Neuronal stem cell (in vitro differentiated cells): ENCODE data around the gene MTG2.

Experiments
- DNase-seq: peaks from one replicate; pipeline ENCODE4 v3.0.0-alpha.2; 2013; ENCODE audit warnings: low spot score
- H2AFZ ChIP-seq: one replicate; pipeline ENCODE4 v1.6.1; 2013; ENCODE audit warnings: mild to moderate bottlenecking, low read length, inconsistent platforms
- H2AK5ac ChIP-seq: 2 replicates; pipeline ENCODE4 v1.6.1; 2013; ENCODE audit warnings: low read depth, mild to moderate bottlenecking, inconsistent platforms, low read length, moderate library complexity, mixed read lengths
- H2BK120ac ChIP-seq: 2 replicates; pipeline ENCODE4 v1.6.1; 2013; ENCODE audit warnings: low read depth, mild to moderate bottlenecking, inconsistent platforms, low read length, moderate library complexity, mixed read lengths
- H2BK12ac ChIP-seq: one replicate; pipeline ENCODE4 v1.6.1; 2013; ENCODE audit warnings: low read length, inconsistent platforms
- H2BK15ac ChIP-seq: 2 replicates; pipeline ENCODE4 v1.6.1; 2013; ENCODE audit warnings: mild to moderate bottlenecking, low read length, inconsistent platforms, mixed read lengths
- H2BK5ac ChIP-seq: one replicate; pipeline ENCODE4 v1.6.1; 2013; ENCODE audit warnings: inconsistent platforms, mild to moderate bottlenecking, low read length, moderate library complexity
- H3K14ac ChIP-seq: one replicate; pipeline ENCODE4 v1.6.1; 2013; ENCODE audit warnings: low read length, inconsistent platforms
- H3K18ac ChIP-seq: 2 replicates; pipeline ENCODE4 v1.6.1; 2013; ENCODE audit warnings: low read length, inconsistent platforms
- H3K23ac ChIP-seq: 2 replicates; pipeline ENCODE4 v1.6.1; 2013; ENCODE audit warnings: low read depth, mild to moderate bottlenecking, mixed read lengths, low read length, inconsistent platforms; ENCODE audit not compliant: poor library complexity
- H3K27ac ChIP-seq: replicated peaks from 3 replicates; pipeline ENCODE4 v1.5.1; 2013; ENCODE audit warnings: low read length, inconsistent platforms
- H3K27me3 ChIP-seq, 3 experiments: 2 replicates each; pipeline ENCODE4 v1.6.1; 2013; ENCODE audit warnings: low read length in 3 of 3, mild to moderate bottlenecking in 2 of 3, inconsistent platforms in 1 of 3, low read depth in 1 of 3, mixed read lengths in 1 of 3, moderate library complexity in 1 of 3; ENCODE audit not compliant: control insufficient read depth in 3 of 3, insufficient read depth in 3 of 3
- H3K36me3 ChIP-seq, 2 donors: replicated peaks in 1 of 2; 2 replicates each; pipeline ENCODE4 v1.6.1; 2013; ENCODE audit warnings: low read length in 2 of 2; ENCODE audit not compliant: control insufficient read depth in 2 of 2, insufficient read depth in 2 of 2
- H3K4ac ChIP-seq: 2 replicates; pipeline ENCODE4 v1.6.1; 2013; ENCODE audit warnings: inconsistent platforms, mild to moderate bottlenecking, low read length, moderate library complexity
- H3K4me1 ChIP-seq, 2 donors: 1 replicate in 1 of 2; 2 replicates in 1 of 2; pipeline ENCODE4 v1.6.1; 2013; ENCODE audit warnings: low read length in 2 of 2, low read depth in 1 of 2; ENCODE audit not compliant: control insufficient read depth in 2 of 2, insufficient read depth in 1 of 2
- H3K4me2 ChIP-seq: one replicate; pipeline ENCODE4 v1.6.1; 2013; ENCODE audit warnings: mild to moderate bottlenecking, low read length, inconsistent platforms; ENCODE audit not compliant: insufficient read depth, poor library complexity, severe bottlenecking
- H3K4me3 ChIP-seq, 2 donors: 2 replicates each; pipeline ENCODE4 v1.5.1; 2013; ENCODE audit warnings: low read length in 2 of 2, mild to moderate bottlenecking in 2 of 2, inconsistent platforms in 1 of 2, moderate library complexity in 1 of 2
- H3K79me1 ChIP-seq: one replicate; pipeline ENCODE4 v1.6.1; 2013; ENCODE audit warnings: low read depth, mild to moderate bottlenecking, inconsistent platforms, low read length, moderate library complexity
- H3K9ac ChIP-seq: one replicate; pipeline ENCODE4 v1.6.1; 2013; ENCODE audit warnings: mild to moderate bottlenecking, low read depth, low read length, inconsistent platforms; ENCODE audit not compliant: poor library complexity
- H3K9me3 ChIP-seq, 2 donors: replicated peaks in 1 of 2; 2 replicates each; pipeline versions ENCODE3 to v1.6.1; 2013; ENCODE audit warnings: low read length in 2 of 2, mild to moderate bottlenecking in 2 of 2, inconsistent platforms in 1 of 2, low read depth in 1 of 2, mixed read lengths in 1 of 2, moderate library complexity in 1 of 2; ENCODE audit not compliant: control insufficient read depth in 2 of 2, insufficient read depth in 1 of 2
- H4K8ac ChIP-seq: one replicate; pipeline ENCODE4 v1.6.1; 2013; ENCODE audit warnings: low read depth, mild to moderate bottlenecking, inconsistent platforms, low read length, moderate library complexity
- H4K91ac ChIP-seq: one replicate; pipeline ENCODE4 v1.6.1; 2013; ENCODE audit warnings: low read length, low read depth, mild to moderate bottlenecking, inconsistent platforms; ENCODE audit not compliant: poor library complexity
- WGBS, 2 donors: extraction: QIAGEN DNeasy Blood & Tissue Kit; methylation state at CpG; one replicate each; pipeline ENCODE4 v1.1.7; 2013; ENCODE audit warnings: missing lambda C conversion rate in 2 of 2, mixed read lengths in 1 of 2; ENCODE audit not compliant: insufficient read length in 2 of 2, insufficient replicate concordance in 1 of 2; ENCODE audit errors: extremely low coverage in 2 of 2; 5-methylcytosine and 5-hydroxymethylcytosine counted together

Gene MTG2

GRCh38 chr20:62193079-62194025, 10.5 kb downstream of the MTG2 start:
- H3K23ac ChIP-seq: no peak overlapping the region
- no peak overlapping the region for H2BK5ac ChIP-seq
- H3K79me1 ChIP-seq: peaks cover 10% of the 10 kb centered on the region
- H4K8ac ChIP-seq: no peak overlapping the region
- no peak overlapping the region for H4K91ac ChIP-seq
- H3K27ac ChIP-seq: no peak overlapping the region
- H3K4me1 ChIP-seq: no peaks in the 10 kb centered on the region
- WGBS, 2 donors: no CpG with 5 or more reads among the region's 29 CpGs
- DNase-seq: no peak
- peaks cover 18 to 62% of the 10 kb centered on the region in 2 donors for H3K36me3 ChIP-seq
- H3K9me3 ChIP-seq: no peaks in the 10 kb centered on the region
- H3K4me2 ChIP-seq: no peak overlapping the region
- no peak overlapping the region for H3K9ac ChIP-seq
- H3K14ac ChIP-seq: no peak overlapping the region
- no peak overlapping the region for H2BK15ac ChIP-seq
- no peak overlapping the region for H2AFZ ChIP-seq
- H3K18ac ChIP-seq: no peak overlapping the region
- no peak overlapping the region for H2AK5ac ChIP-seq
- H2BK12ac ChIP-seq: no peak overlapping the region
- no peak overlapping the region for H2BK120ac ChIP-seq
- H3K27me3 ChIP-seq: no peaks in the 10 kb centered on the region
- no peak overlapping the region for H3K4ac ChIP-seq
- H3K4me3 ChIP-seq: no peak overlapping the region

- Histone ChIP-seq H3K9me3 (no peaks in the 10 kb centered on the region), H3K27me3 (no peaks in the 10 kb centered on the region), H3K18ac (no peak overlapping the region), H3K14ac (no peak overlapping the region), H2BK5ac (no peak overlapping the region), H4K91ac (no peak overlapping the region), H3K36me3 (peaks cover 26 to 64% of the 10 kb centered on the region in 2 donors), H3K79me1 (peaks cover 13% of the 10 kb centered on the region), H3K4me2 (no peak overlapping the region), H3K27ac (no peak overlapping the region), H3K23ac (no peak overlapping the region), H2BK15ac (no peak overlapping the region), H3K4me3 (no peak overlapping the region), H2AK5ac (no peak overlapping the region), H4K8ac (no peak overlapping the region), H2AFZ (no peak overlapping the region), H3K9ac (no peak overlapping the region), H2BK120ac (no peak overlapping the region), H2BK12ac (no peak overlapping the region), H3K4me1 (no peaks in the 10 kb centered on the region), H3K4ac (no peak overlapping the region)
- DNase-seq: no peak
- no CpG with 5 or more reads among the region's 8 CpGs for WGBS, 2 donors
These were observed 12.2 kb downstream of the MTG2 start for GRCh38 chr20:62195075-62195405.

- no CpG with 5 or more reads among the region's 10 CpGs for WGBS, 2 donors
- Histone ChIP-seq H3K79me1 (peaks cover 13% of the 10 kb centered on the region), H3K27ac (no peak overlapping the region), H3K4ac (no peak overlapping the region), H2BK12ac (no peak overlapping the region), H4K91ac (no peak overlapping the region), H3K18ac (no peak overlapping the region), H3K14ac (no peak overlapping the region), H4K8ac (no peak overlapping the region), H3K36me3 (peaks cover 26 to 64% of the 10 kb centered on the region in 2 donors), H2AK5ac (no peak overlapping the region), H3K4me2 (no peak overlapping the region), H2BK15ac (no peak overlapping the region), H3K9ac (no peak overlapping the region), H3K4me1 (no peaks in the 10 kb centered on the region), H3K9me3 (no peaks in the 10 kb centered on the region), H3K27me3 (no peaks in the 10 kb centered on the region), H2BK5ac (no peak overlapping the region), H2AFZ (no peak overlapping the region), H2BK120ac (no peak overlapping the region), H3K4me3 (no peak overlapping the region), H3K23ac (no peak overlapping the region)
- no peak for DNase-seq
These were observed 12.9 kb downstream of the MTG2 start for GRCh38 chr20:62195736-62196135.

- H2BK5ac ChIP-seq: no peak overlapping the region
- no peaks in the 10 kb centered on the region for H3K4me1 ChIP-seq
- no peak overlapping the region for H4K8ac ChIP-seq
- no peaks in the 10 kb centered on the region for H3K27me3 ChIP-seq
- H3K27ac ChIP-seq: no peak overlapping the region
- WGBS, 2 donors: no CpG with 5 or more reads among the region's 10 CpGs
- no peak overlapping the region for H2AK5ac ChIP-seq
- H4K91ac ChIP-seq: no peak overlapping the region
- H3K79me1 ChIP-seq: peaks cover 9% of the 10 kb centered on the region
- H3K4me2 ChIP-seq: no peak overlapping the region
- no peak overlapping the region for H3K4ac ChIP-seq
- no peak overlapping the region for H2AFZ ChIP-seq
- H3K9ac ChIP-seq: no peak overlapping the region
- peaks cover 26 to 65% of the 10 kb centered on the region in 2 donors for H3K36me3 ChIP-seq
- DNase-seq: no peak
- H3K4me3 ChIP-seq: no peak overlapping the region
- no peak overlapping the region for H3K23ac ChIP-seq
- H2BK15ac ChIP-seq: no peak overlapping the region
- no peak overlapping the region for H2BK12ac ChIP-seq
- H2BK120ac ChIP-seq: no peak overlapping the region
- H3K18ac ChIP-seq: no peak overlapping the region
- H3K9me3 ChIP-seq: no peaks in the 10 kb centered on the region
- no peak overlapping the region for H3K14ac ChIP-seq
These were observed 13.5 kb downstream of the MTG2 start for GRCh38 chr20:62196286-62196685.
